HEK293 (cell line): ENCODE data around the gene CASK.

Experiments
- CTCF ChIA-PET: fragments of 350-600 bp; formaldehyde crosslinking; extraction: SDS; loops from one replicate; lab custom pipeline; 2021; ENCODE audit warnings: antibody characterized with exemption; lab: Yijun Ruan, JAX
- POLR2A ChIA-PET: fragments of 300-600 bp; formaldehyde crosslinking; extraction: SDS; loops from one replicate; lab custom pipeline; 2020; ENCODE audit warnings: antibody characterized with exemption, inconsistent platforms; lab: Yijun Ruan, JAX
- H3K27ac ChIP-seq: fragments of 200-500 bp; sonication (Bioruptor generic); 2 replicates; pipeline ENCODE4 v1.5.1; 2014; ENCODE audit warnings: low read depth, low read length, control low read depth, inconsistent platforms; ENCODE audit errors: extremely low read depth
- H3K36me3 ChIP-seq, 2 experiments: fragments of 200-500 bp in 1 of 2; sonication (Bioruptor generic) in 1 of 2; 1 replicate in 1 of 2; 2 replicates in 1 of 2; pipeline ENCODE4 v1.5.1; 2014 to 2017; ENCODE audit warnings: inconsistent platforms in 2 of 2, low read length in 2 of 2; ENCODE audit not compliant: control insufficient read depth in 2 of 2, insufficient read depth in 1 of 2
- H3K4me1 ChIP-seq: fragments of 200-500 bp; sonication (Bioruptor generic); 2 replicates; pipeline ENCODE4 v1.5.1; 2014; ENCODE audit warnings: mild to moderate bottlenecking, low read length, inconsistent platforms; ENCODE audit not compliant: control insufficient read depth, insufficient read depth
- H3K4me3 ChIP-seq: 2 replicates; pipeline ENCODE4 v1.5.1; 2011; ENCODE audit warnings: low read depth, mild to moderate bottlenecking, control low read depth, low read length, moderate library complexity
- H3K9me3 ChIP-seq: fragments of 200-500 bp; sonication (Bioruptor generic); 2 replicates; pipeline ENCODE4 v1.5.1; 2014; ENCODE audit warnings: low read depth, low read length, inconsistent platforms; ENCODE audit not compliant: control insufficient read depth, insufficient read depth
- GFI1B ChIP-seq: fragments of 450-650 bp; formaldehyde crosslinking; IDR thresholded peaks from 2 replicates; pipeline ENCODE4 v1.5.1; 2016; ENCODE audit warnings: missing biosample characterization, missing genetic modification characterization
- GLIS1 ChIP-seq: fragments of 450-650 bp; formaldehyde crosslinking; IDR thresholded peaks from 2 replicates; pipeline ENCODE4 v1.5.1; 2016; ENCODE audit warnings: missing biosample characterization, missing genetic modification characterization
- MZF1 ChIP-seq: fragments of 450-650 bp; formaldehyde crosslinking; IDR thresholded peaks from 2 replicates; pipeline ENCODE4 v1.5.1; 2017; ENCODE audit warnings: missing biosample characterization, missing genetic modification characterization, borderline replicate concordance
- OSR2 ChIP-seq: fragments of 450-650 bp; formaldehyde crosslinking; IDR thresholded peaks from 2 replicates; pipeline ENCODE4 v1.5.1; 2016; ENCODE audit warnings: missing biosample characterization, missing genetic modification characterization
- PRDM10 ChIP-seq: fragments of 450-650 bp; formaldehyde crosslinking; IDR thresholded peaks from 2 replicates; pipeline ENCODE4 v1.5.1; 2016; ENCODE audit warnings: missing biosample characterization, missing genetic modification characterization
- PRDM6 ChIP-seq: fragments of 450-650 bp; formaldehyde crosslinking; IDR thresholded peaks from 2 replicates; pipeline ENCODE4 v1.5.1; 2017; ENCODE audit warnings: missing biosample characterization, missing genetic modification characterization
- SP7 ChIP-seq: fragments of 450-650 bp; formaldehyde crosslinking; IDR thresholded peaks from 2 replicates; pipeline ENCODE4 v1.5.1; 2016; ENCODE audit warnings: missing biosample characterization, missing genetic modification characterization
- ZBTB17 ChIP-seq: fragments of 450-650 bp; formaldehyde crosslinking; IDR thresholded peaks from 2 replicates; pipeline ENCODE4 v1.5.1; 2016; ENCODE audit warnings: missing biosample characterization, missing genetic modification characterization
- ZNF121 ChIP-seq: fragments of 450-650 bp; formaldehyde crosslinking; IDR thresholded peaks from 2 replicates; pipeline ENCODE4 v1.5.1; 2016; ENCODE audit warnings: missing biosample characterization, missing genetic modification characterization
- ZNF24 ChIP-seq: fragments of 450-650 bp; formaldehyde crosslinking; IDR thresholded peaks from 2 replicates; pipeline ENCODE4 v1.5.1; 2016; ENCODE audit warnings: missing biosample characterization, missing genetic modification characterization
- ZNF394 ChIP-seq: fragments of 450-650 bp; formaldehyde crosslinking; IDR thresholded peaks from 2 replicates; pipeline ENCODE4 v1.5.1; 2016; ENCODE audit warnings: missing biosample characterization, missing genetic modification characterization, mild to moderate bottlenecking, moderate library complexity, borderline replicate concordance
- ZNF449 ChIP-seq: fragments of 450-650 bp; formaldehyde crosslinking; IDR thresholded peaks from 2 replicates; pipeline ENCODE4 v1.5.1; 2017; ENCODE audit warnings: missing biosample characterization, mild to moderate bottlenecking, missing genetic modification characterization, moderate library complexity
- ZNF518A ChIP-seq: fragments of 450-650 bp; formaldehyde crosslinking; conservative IDR thresholded peaks from 2 replicates; pipeline ENCODE4 v1.5.1; 2016; ENCODE audit warnings: low read depth, missing biosample characterization, missing genetic modification characterization
- ZNF629 ChIP-seq: fragments of 450-650 bp; formaldehyde crosslinking; IDR thresholded peaks from 2 replicates; pipeline ENCODE4 v1.5.1; 2017; ENCODE audit warnings: missing biosample characterization, missing genetic modification characterization
- ZNF747 ChIP-seq: fragments of 450-650 bp; formaldehyde crosslinking; IDR thresholded peaks from 2 replicates; pipeline ENCODE4 v1.5.1; 2016; ENCODE audit warnings: missing biosample characterization, missing genetic modification characterization

Gene CASK

GRCh38 chrX:41789374-41789773 lies 134.0 kb downstream of the CASK start:
- TF ChIP-seq ZNF449 (tag by site-specific recombination) (no peak), ZNF121 (tag by site-specific recombination) (no peak), GLIS1 (tag by site-specific recombination) (peak; percentile 30; the same call in 1 of the 2 replicates)
- no peak overlapping the region for H3K4me3 ChIP-seq
- ChIA-PET CTCF (interaction anchor here (0.6 to 2.7 kb wide), 3 partner anchors 8 to 28 kb away, joined by 3 to 16 read pairs (median 10); no protein-coding TSS in a partner anchor), POLR2A (no interaction called here)
- H3K9me3 ChIP-seq, result no peaks in the 10 kb centered on the region
- no peak overlapping the region for H3K27ac ChIP-seq
- H3K36me3 ChIP-seq, result peaks cover 0 to 9% of the 10 kb centered on the region in 2 experiments; a peak in 2 of 3 replicates
- no peaks in the 10 kb centered on the region for H3K4me1 ChIP-seq

GRCh38 chrX:41785685-41786084 lies 137.7 kb downstream of the CASK start:
- CTCF ChIA-PET, result interaction anchor here (0.7 to 1.6 kb wide), 2 partner anchors 13 to 433 kb away, joined by 3 to 4 read pairs; no protein-coding TSS in a partner anchor

GRCh38 chrX:41781500-41781899 lies 141.9 kb downstream of the CASK start:
- CTCF ChIA-PET, result interaction anchor here (0.5 to 2.6 kb wide), 24 partner anchors 9 to 1923 kb away, joined by 3 to 16 read pairs (median 3); no protein-coding TSS in a partner anchor
- Histone ChIP-seq H3K9me3 (no peaks in the 10 kb centered on the region), H3K4me3 (no peak overlapping the region), H3K4me1 (peaks cover 8% of the 10 kb centered on the region), H3K27ac (no peak overlapping the region), H3K36me3 (peaks cover 0 to 9% of the 10 kb centered on the region in 2 experiments; a peak in 1 of 3 replicates)
- POLR2A ChIA-PET, result interaction anchor here (0.6 kb wide), 1 partner anchor 52 kb away, joined by 3 read pairs; no protein-coding TSS in a partner anchor
- TF ChIP-seq GFI1B (tag by site-specific recombination), result peak; percentile 50; the same call in 1 of the 2 replicates
- peak; percentile 48 for TF ChIP-seq PRDM6
- peak; percentile 18; the same call in 1 of the 2 replicates for TF ChIP-seq ZNF394 (tag by site-specific recombination)
- 0 out of 2 replicates have a peak, but pooled peaks have one; percentile 35 for TF ChIP-seq ZBTB17 (tag by site-specific recombination)
- no peak for TF ChIP-seq ZNF518A (tag by site-specific recombination)
- no peak for TF ChIP-seq ZNF747 (tag by site-specific recombination)

More at GRCh38 chrX:41785685-41786084, 137.7 kb downstream of the CASK start:
- H3K4me3 ChIP-seq, result no peak overlapping the region
- H3K9me3 ChIP-seq, result no peaks in the 10 kb centered on the region
- TF ChIP-seq MZF1 (tag by site-specific recombination) (no peak), OSR2 (peak; percentile 70), PRDM10 (tag by site-specific recombination) (0 out of 2 replicates have a peak, but pooled peaks have one; percentile 24), ZNF629 (tag by site-specific recombination) (peak; percentile 29; the same call in 1 of the 2 replicates), GLIS1 (tag by site-specific recombination) (peak; percentile 68), ZNF24 (tag by site-specific recombination) (no peak), SP7 (tag by site-specific recombination) (peak; percentile 42)
- H3K27ac ChIP-seq, result no peak overlapping the region
- H3K36me3 ChIP-seq, result peaks cover 0 to 9% of the 10 kb centered on the region in 2 experiments; a peak in 2 of 3 replicates
- POLR2A ChIA-PET, result interaction anchor here (0.6 kb wide), 1 partner anchor 507 kb away, joined by 4 read pairs; no protein-coding TSS in a partner anchor
- H3K4me1 ChIP-seq, result no peaks in the 10 kb centered on the region
